ENCODE results near the gene EYS.

The EYS gene

DNA sequence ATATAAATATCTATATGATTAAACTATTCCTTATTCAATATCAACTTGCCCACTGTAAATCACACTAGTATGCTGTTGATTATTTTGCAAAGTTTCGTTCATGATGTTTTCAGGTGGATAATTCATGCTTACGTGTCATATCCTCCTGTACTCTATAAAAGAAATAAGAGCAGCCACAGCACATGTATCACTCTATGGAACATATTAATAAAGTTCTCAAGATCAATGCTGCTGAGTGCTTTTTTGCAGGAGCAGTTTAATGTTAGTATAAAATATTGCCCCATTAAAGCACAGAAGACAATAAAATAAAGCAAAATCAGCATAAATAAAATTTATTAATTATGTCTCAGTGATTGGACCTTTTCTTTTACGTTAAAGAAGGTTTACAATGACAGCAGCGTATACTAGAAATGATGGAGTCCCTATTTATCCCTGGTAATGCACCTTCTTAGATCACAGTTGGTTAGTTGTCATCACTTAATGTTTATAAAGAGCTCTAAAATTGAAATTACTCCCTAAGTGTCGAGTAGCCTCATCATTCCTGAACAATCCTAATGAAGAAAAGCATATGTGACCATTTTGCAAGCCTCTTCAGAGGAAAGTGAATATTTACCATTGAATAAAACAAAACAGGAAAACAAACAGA lies 517.7 kb downstream of the EYS start:
- Histone ChIP-seq H3F3A (ENCODE audit: insufficient read depth, low read length) (no peaks in the 10 kb centered on the region), H3K4me3 (ENCODE audit: low read length) (no peak overlapping the region), H3K9me3 (replicated peaks; ENCODE audit: insufficient read depth, low read length) (no peaks in the 10 kb centered on the region), H3K79me2 (ENCODE audit: low read length) (no peaks in the 10 kb centered on the region), H3K9me2 (replicated peaks; ENCODE audit: insufficient read depth, low read length) (no peaks in the 10 kb centered on the region), H3K36me3 (replicated peaks; ENCODE audit: insufficient read depth, low read length) (no peaks in the 10 kb centered on the region), H3K4me1 (ENCODE audit: low read length) (no peaks in the 10 kb centered on the region), H3K27ac (ENCODE audit: low read length) (no peak overlapping the region), H2AFZ (ENCODE audit: low read length) (no peak overlapping the region), H4K20me1 (ENCODE audit: insufficient read depth, low read length) (no peaks in the 10 kb centered on the region), H3K9ac (ENCODE audit: low read length) (no peak overlapping the region), H3K27me3 (replicated peaks; ENCODE audit: insufficient read depth, low read length) (no peaks in the 10 kb centered on the region), H3K4me2 (ENCODE audit: low read depth, low read length) (no peak overlapping the region)
- no peak for DNase-seq
- TF ChIP-seq EZH2phosphoT487 (IDR thresholded peaks at IDR 0.05; ENCODE audit: low read length) (no peak), CTCF (IDR thresholded peaks at IDR 0.05; ENCODE audit: low read length) (no peak), EZH2 (optimal IDR thresholded peaks at IDR 0.05; ENCODE audit: low read depth, low read length) (no peak)

- Histone ChIP-seq H3K9me3 (replicated peaks; ENCODE audit: insufficient read depth, low read length) (no peaks in the 10 kb centered on the region), H3F3A (ENCODE audit: insufficient read depth, low read length) (no peaks in the 10 kb centered on the region), H2AFZ (ENCODE audit: low read length) (no peak overlapping the region), H3K79me2 (ENCODE audit: low read length) (no peaks in the 10 kb centered on the region), H3K36me3 (replicated peaks; ENCODE audit: insufficient read depth, low read length) (no peaks in the 10 kb centered on the region), H3K9me2 (replicated peaks; ENCODE audit: insufficient read depth, low read length) (no peaks in the 10 kb centered on the region), H3K4me3 (ENCODE audit: low read length) (no peak overlapping the region), H3K27me3 (replicated peaks; ENCODE audit: insufficient read depth, low read length) (no peaks in the 10 kb centered on the region), H3K4me1 (ENCODE audit: low read length) (no peaks in the 10 kb centered on the region), H3K4me2 (ENCODE audit: low read depth, low read length) (no peak overlapping the region), H3K9ac (ENCODE audit: low read length) (no peak overlapping the region), H4K20me1 (ENCODE audit: insufficient read depth, low read length) (no peaks in the 10 kb centered on the region), H3K27ac (ENCODE audit: low read length) (no peak overlapping the region)
- TF ChIP-seq EZH2phosphoT487 (IDR thresholded peaks at IDR 0.05; ENCODE audit: low read length) (no peak), CTCF (IDR thresholded peaks at IDR 0.05; ENCODE audit: low read length) (no peak), EZH2 (optimal IDR thresholded peaks at IDR 0.05; ENCODE audit: low read depth, low read length) (no peak)
- no peak for DNase-seq
Measured at GRCh38 chr6:65186826-65187225, 520.2 kb downstream of the EYS start.

DNA sequence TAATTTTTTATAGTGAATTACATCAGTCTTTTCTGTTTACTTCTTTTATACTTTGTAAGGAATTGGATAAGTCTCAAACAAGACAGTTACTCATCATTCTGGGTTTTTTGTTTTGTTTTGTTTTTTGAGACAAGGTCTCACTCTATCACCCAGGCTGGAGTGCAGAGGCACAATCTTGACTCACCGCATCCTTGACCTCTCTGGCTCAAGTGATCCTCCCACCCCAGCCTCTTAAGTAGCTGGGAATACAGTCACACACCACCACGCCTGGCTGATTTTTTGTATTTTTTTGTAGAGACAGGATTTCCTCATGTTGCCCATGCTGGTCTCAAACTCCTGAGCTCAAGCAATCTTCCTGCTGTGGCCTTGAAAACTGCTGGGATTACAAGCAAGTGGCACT lies 524.3 kb downstream of the EYS start:
- H3K4me2 ChIP-seq (ENCODE audit: low read depth, low read length): no peak overlapping the region
- H3F3A ChIP-seq (ENCODE audit: insufficient read depth, low read length): no peaks in the 10 kb centered on the region
- H3K79me2 ChIP-seq (ENCODE audit: low read length): no peaks in the 10 kb centered on the region
- H3K4me1 ChIP-seq (ENCODE audit: low read length): no peaks in the 10 kb centered on the region
- H4K20me1 ChIP-seq (ENCODE audit: insufficient read depth, low read length): no peaks in the 10 kb centered on the region
- H3K9ac ChIP-seq (ENCODE audit: low read length): no peak overlapping the region
- H3K27me3 ChIP-seq (replicated peaks; ENCODE audit: insufficient read depth, low read length): no peaks in the 10 kb centered on the region
- H3K27ac ChIP-seq (ENCODE audit: low read length): no peak overlapping the region
- H3K9me2 ChIP-seq (replicated peaks; ENCODE audit: insufficient read depth, low read length): no peaks in the 10 kb centered on the region
- no peaks in the 10 kb centered on the region for H3K36me3 ChIP-seq (replicated peaks; ENCODE audit: insufficient read depth, low read length)
- H3K4me3 ChIP-seq (ENCODE audit: low read length): no peak overlapping the region
- no peak for DNase-seq
- no peak for TF ChIP-seq CTCF (IDR thresholded peaks at IDR 0.05; ENCODE audit: low read length)
- no peak for TF ChIP-seq EZH2 (optimal IDR thresholded peaks at IDR 0.05; ENCODE audit: low read depth, low read length)
- no peak for TF ChIP-seq EZH2phosphoT487 (IDR thresholded peaks at IDR 0.05; ENCODE audit: low read length)
- H3K9me3 ChIP-seq (replicated peaks; ENCODE audit: insufficient read depth, low read length): no peaks in the 10 kb centered on the region
- H2AFZ ChIP-seq (ENCODE audit: low read length): no peak overlapping the region

Measured in MM.1S (cell line).